D721Med (cell line): ENCODE data around the gene MXRA8.

Experiments
- DNase-seq: peaks from one replicate; pipeline ENCODE4 v3.0.0; 2011; ENCODE audit warnings: low spot score; ENCODE audit not compliant: insufficient read length
- FAIRE-seq: peaks from 2 replicates; lab custom pipeline; 2011; peaks lifted over from hg19 to GRCh38; lab: Jason Lieb, UNC
- CTCF ChIP-seq: IDR thresholded peaks from 2 replicates; pipeline ENCODE4 v1.5.1; 2012; ENCODE audit warnings: mild to moderate bottlenecking, control low read depth; ENCODE audit not compliant: insufficient read depth; ENCODE audit errors: missing control alignments

MXRA8 gene

GRCh38 chr1:1306070-1306660, 52.2 kb downstream of the MXRA8 start:
- no peak for FAIRE-seq
- TF ChIP-seq CTCF = peak; percentile 17
- no peak for DNase-seq

- TF ChIP-seq CTCF = no peak
- DNase-seq (no peak), FAIRE-seq (no peak)
Measured at GRCh38 chr1:1305300-1306069, 52.9 kb downstream of the MXRA8 start.

GRCh38 chr1:1304331-1305299, 53.7 kb downstream of the MXRA8 start:
- FAIRE-seq (no peak), DNase-seq (no peak)
- TF ChIP-seq CTCF = no peak

GRCh38 chr1:1303736-1304135, 54.6 kb downstream of the MXRA8 start:
- no peak for DNase-seq

GRCh38 chr1:1302951-1303509, 55.3 kb downstream of the MXRA8 start:
- no peak for DNase-seq
- TF ChIP-seq CTCF = no peak
- no peak for FAIRE-seq

More at GRCh38 chr1:1303736-1304135, 54.6 kb downstream of the MXRA8 start:
- FAIRE-seq = no peak
- no peak for TF ChIP-seq CTCF
